Ovary (tissue), 9 donors: ENCODE measurements around the gene NPY4R. TPM values are rescaled to one million over a fixed set of nuclear protein-coding genes. Genes with fewer than 3 reads are reported as not detected.
"Not testable (repeated sequence)": the region's sequence is repeated elsewhere in the genome, so short reads cannot be mapped to it uniquely, and the experiment has no call there.

Source experiments
- DNase-seq, 5 donors: peaks; one replicate each; pipeline ENCODE4 v3.0.0-alpha.2; 2019 to 2020
- H3K27ac ChIP-seq, 2 donors: fragments of 200-600 bp; one replicate each; pipeline versions ENCODE4 v1.5.1 to v1.8.0; 2019 to 2022
- H3K27me3 ChIP-seq: fragments of 200-600 bp; one replicate; pipeline ENCODE4 v1.8.0; 2022
- H3K36me3 ChIP-seq: fragments of 200-600 bp; sonication (generic); one replicate; pipeline ENCODE4 v1.5.1; 2019
- H3K4me1 ChIP-seq: one replicate; pipeline ENCODE4 v1.8.1; 2013; ENCODE audit warnings: mild to moderate bottlenecking, moderate library complexity; ENCODE audit not compliant: insufficient read depth
- H3K4me3 ChIP-seq: fragments of 200-600 bp; sonication (generic); one replicate; pipeline ENCODE4 v1.5.1; 2017
- H3K9me3 ChIP-seq, 2 donors: fragments of 200-600 bp in 1 of 2; sonication (generic) in 1 of 2; one replicate each; pipeline versions ENCODE4 v1.5.1 to v1.8.1; 2013 to 2019; ENCODE audit warnings: mild to moderate bottlenecking in 1 of 2, moderate library complexity in 1 of 2
- WGBS, 3 donors: extraction: QIAGEN DNeasy Blood & Tissue Kit in 1 of 3; methylation state at CpG; one replicate each; pipeline versions ENCODE4 v1.1.5 to v1.1.7; 2013 to 2017; 5-methylcytosine and 5-hydroxymethylcytosine counted together
- intact Hi-C, 4 donors: fragments of 100-400 bp; cut with DNase I; formaldehyde crosslinking; loops; one replicate each; pipeline versions ENCODE4 v1.11.0 to v1.15.1; 2022 to 2023
- polyA plus RNA-seq, 2 donors: library from polyadenylated mRNA; stranded (reverse); fragments of 200-250 nt in 1 of 2; fragments of 350-450 nt in 1 of 2; fragmentation: Illumina TruSeq in 1 of 2; extraction: RNeasy Lipid Tissue Mini Kit (QIAGEN cat#74804) in 1 of 2; gene quantifications; one replicate each; pipeline ENCODE4 v1.2.3, GENCODE V29; 2013 to 2014
- total RNA-seq, 7 donors: library from RNA; depleted of rRNA in 2 of 7; stranded (reverse); fragments of >200 nt in 2 of 7; fragmentation: NEBNext Ultra II Directional in 3 of 7; extraction: Animal tissue kit (Norgen Biotek cat#: 25700) in 3 of 7; gene quantifications; one replicate each; pipeline versions ENCODE4 v1.1.0 to v1.2.4, GENCODE V29; 2016 to 2023
- donor health status: DM: no; HTN: no; CAD: no; lungs with moderate emphysema.
- donor health status: DM: no; HTN: no; CAD: no.
- donor health status: Bipolar disorder and iron deficiency.
- donor health status: DM: yes; HTN: yes; CAD: no.
- donor health status: DM: no; HTN: no; CAD: no.
- donor health status: DM: yes; HTN: yes; CAD: no.

The NPY4R gene
- total and polyA plus RNA-seq, 9 donors, result 0.20 TPM; not detected in 8

DNA sequence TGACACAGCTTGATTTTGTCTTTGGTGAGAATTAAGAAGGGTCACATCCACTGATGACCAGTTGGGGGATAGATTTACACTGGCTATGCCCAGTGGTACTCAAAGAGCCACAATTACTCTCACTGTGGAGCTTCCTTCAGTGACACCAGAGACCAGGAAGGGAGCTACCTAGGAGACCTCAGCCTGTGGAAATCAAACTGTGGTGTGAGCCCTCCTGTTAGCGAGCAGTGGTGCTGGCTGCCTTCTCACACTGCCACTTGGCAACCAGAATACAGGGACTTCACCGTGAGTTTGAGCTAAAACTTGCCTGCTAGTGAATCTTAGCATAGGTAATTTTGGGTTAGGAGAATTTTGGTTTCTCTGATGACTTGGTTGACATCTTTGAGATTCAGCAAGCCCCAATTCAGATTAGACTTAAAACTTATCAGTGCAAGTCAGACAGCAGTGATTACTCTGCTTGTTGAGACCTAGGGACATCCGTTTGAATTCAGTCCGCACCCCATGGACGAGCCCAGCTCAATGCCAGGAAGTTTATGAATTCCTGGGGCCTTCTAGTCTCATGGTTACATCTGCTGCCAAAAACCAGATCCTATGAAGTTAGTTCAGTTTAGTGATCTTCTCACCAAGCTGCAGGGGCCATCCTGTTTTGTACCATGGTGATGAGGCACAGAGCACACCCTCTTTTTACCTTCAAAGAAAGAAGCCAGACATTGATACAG lies 33.4 kb upstream of the NPY4R start:
- H3K27me3 ChIP-seq, intact Hi-C loops, DNase-seq, H3K36me3 ChIP-seq, H3K4me3 ChIP-seq, H3K4me1 ChIP-seq, H3K27ac ChIP-seq, H3K9me3 ChIP-seq: not testable (repeated sequence)
- WGBS, 3 donors, result 55 to 80% methylated on average over 2 of the region's 5 CpGs; no CpG with 5 or more reads in 1 of the 3 donors

DNA sequence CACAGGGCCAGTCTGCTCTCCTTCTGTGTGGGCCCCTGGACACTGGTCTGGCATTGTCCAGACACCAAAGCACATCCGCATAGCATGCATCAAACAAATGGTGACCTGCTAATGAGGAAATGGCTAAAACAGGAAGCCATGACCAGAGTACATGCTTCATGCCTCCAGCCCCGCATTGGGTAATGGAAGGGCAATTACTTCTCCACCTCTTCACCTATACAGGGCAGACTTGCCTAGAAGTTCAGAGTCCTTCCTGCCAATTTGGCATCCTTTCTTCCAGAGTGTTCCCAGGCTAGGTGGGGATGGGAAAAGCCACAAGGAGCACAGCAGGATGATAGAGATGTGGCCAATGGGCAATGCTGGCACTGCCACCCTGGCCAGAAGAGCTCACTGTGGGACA lies 32.1 kb upstream of the NPY4R start:
- DNase-seq, H3K36me3 ChIP-seq, H3K9me3 ChIP-seq, H3K4me1 ChIP-seq, H3K27ac ChIP-seq, H3K27me3 ChIP-seq, intact Hi-C loops, H3K4me3 ChIP-seq: not testable (repeated sequence)
- WGBS, 3 donors, result no CpG with 5 or more reads among the region's 2 CpGs

DNA sequence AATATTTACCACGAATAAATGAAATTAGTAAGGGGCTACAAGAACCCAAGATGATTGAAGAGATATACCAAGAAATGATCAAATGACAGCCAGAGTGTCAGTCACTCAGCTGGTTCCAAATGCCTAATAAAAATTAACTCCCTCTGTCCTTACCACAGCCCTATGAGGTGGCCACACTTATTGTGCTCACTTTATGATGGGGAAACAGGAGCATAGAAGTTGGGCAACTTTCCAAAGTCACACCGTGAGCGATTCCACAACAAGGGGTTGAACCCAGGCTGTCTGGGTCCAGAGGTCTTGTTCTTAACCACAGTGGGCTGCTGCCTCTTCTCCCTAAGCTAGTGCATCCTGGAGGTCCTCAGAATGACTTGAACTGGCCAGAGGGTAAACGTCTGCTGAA lies 31.6 kb upstream of the NPY4R start:
- H3K36me3 ChIP-seq, H3K4me1 ChIP-seq, H3K4me3 ChIP-seq, DNase-seq, H3K9me3 ChIP-seq, H3K27ac ChIP-seq, intact Hi-C loops, H3K27me3 ChIP-seq: not testable (repeated sequence)
- WGBS, 3 donors, result no CpG with 5 or more reads among the region's 4 CpGs

DNA sequence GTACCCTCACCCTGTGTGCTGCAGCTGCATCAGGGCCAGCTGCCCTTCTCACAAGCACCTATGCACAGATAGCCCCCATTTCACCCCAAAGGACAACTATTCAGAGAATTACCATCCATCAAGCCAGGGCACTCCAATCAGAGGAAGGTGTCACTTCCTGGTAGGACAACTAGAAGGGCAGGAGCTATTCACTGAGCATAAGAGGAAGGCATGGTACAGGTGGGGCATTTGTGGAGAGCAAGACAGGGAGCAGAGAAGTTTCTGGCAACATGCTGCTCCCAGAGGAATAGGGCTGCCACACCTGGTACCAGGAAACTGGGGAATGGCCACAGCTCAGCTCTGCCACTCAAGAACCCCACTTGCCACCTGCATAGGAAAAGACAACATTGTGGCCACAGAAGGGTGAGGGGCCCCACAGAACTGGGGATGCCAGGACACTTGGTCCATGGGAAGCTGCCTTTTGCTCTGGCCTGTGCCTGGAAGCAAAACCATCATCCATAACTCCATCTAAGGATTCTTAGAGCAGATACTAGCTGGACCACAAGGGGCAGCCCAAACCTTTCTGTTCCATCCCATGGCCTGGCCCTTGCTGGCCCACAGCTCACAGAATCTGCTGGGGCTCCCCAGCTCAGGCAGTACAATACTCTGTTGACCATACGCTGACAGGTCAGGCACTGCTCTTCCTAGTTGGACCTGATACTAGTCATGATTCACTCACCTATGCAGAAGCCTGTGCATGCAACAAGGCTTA lies 25.8 kb upstream of the NPY4R start:
- intact Hi-C loops, result not testable (repeated sequence)

DNA sequence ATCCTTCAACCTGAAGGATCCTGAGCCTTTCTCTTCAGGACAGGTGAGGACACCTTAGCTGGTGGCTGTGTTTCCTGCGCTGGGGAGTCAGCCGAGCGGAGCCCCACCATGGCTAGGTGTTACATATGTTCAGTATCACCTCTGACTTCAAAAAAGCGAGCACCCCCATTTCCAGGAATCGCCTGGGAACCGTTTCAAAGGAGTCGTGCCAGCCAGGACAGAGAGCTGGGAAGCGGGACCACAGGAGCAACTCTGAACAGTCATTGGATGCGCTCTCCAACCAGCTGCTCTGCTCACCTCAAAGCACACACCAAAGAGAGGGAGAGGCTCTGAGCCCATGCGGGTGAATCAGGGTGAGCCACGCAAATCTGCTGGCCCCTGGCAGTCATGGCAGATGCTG lies 24.5 kb upstream of the NPY4R start:
- H3K4me3 ChIP-seq, H3K27me3 ChIP-seq, H3K9me3 ChIP-seq, H3K4me1 ChIP-seq, H3K36me3 ChIP-seq, intact Hi-C loops, H3K27ac ChIP-seq: not testable (repeated sequence)
- peak in 1 of 5 donors; percentile 6 for DNase-seq
- 81 to 87% methylated on average over 7 to 9 of the region's 11 CpGs; no CpG with 5 or more reads in 1 of the 3 donors for WGBS, 3 donors

More for the DNA sequence above, 25.8 kb upstream of the NPY4R start:
- not testable (repeated sequence) for H3K4me1 ChIP-seq, H3K27ac ChIP-seq, H3K36me3 ChIP-seq, H3K27me3 ChIP-seq, H3K4me3 ChIP-seq, DNase-seq, H3K9me3 ChIP-seq
- WGBS, 3 donors, result 100% methylated on average over 1 of the region's 1 CpG; no CpG with 5 or more reads in 2 of the 3 donors

DNA sequence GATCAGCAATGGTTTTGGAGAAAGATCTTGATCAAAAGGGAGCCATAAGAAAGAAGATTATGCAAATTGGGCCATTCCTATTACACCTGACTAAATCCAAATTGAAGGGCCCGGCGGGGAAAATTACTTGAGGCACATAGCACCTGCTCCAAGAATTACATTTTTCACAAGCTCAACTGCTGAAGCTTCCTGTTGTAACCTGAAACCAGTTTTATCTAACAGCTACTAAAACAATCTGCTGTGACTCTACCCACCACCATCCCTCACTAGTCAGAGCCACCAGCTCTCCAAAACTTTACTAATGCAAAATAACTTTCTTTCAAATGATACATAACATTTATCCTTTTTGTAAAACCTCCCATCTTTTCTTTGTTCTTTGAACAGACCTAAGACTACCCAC lies 20.7 kb upstream of the NPY4R start:
- H3K4me1 ChIP-seq, H3K27ac ChIP-seq, H3K27me3 ChIP-seq, H3K9me3 ChIP-seq, H3K36me3 ChIP-seq, intact Hi-C loops, H3K4me3 ChIP-seq, DNase-seq: not testable (repeated sequence)
- no CpG with 5 or more reads among the region's 2 CpGs for WGBS, 3 donors

DNA sequence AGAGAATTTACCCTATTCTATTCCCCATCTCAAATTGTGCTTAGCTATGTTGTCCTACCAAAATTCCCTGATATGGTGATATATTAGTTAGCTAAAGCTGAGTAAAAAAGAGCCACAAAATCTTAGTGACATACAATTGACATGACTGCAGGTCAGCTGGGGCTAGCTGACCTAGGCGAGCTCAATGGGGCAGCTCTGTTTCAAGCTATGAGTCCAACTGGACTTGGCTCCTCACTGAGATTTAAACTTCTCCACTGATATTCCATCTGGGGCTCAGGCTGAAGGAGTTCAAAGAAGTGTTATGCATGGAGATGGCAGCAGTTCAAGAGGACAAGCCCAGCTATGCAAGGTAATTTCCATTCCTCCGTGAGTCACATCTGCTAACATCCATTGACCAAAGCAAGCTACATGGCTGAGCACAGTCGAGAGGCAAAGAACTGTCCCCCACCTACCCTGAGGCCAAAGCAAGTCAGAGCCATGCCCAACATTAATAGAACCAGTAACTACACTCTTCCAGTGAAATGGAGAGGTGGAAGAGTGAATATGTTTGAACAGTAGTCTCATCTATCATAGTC lies 9.1 kb upstream of the NPY4R start:
- H3K27ac ChIP-seq, H3K4me1 ChIP-seq, intact Hi-C loops, H3K9me3 ChIP-seq, H3K27me3 ChIP-seq, H3K4me3 ChIP-seq, H3K36me3 ChIP-seq: not testable (repeated sequence)
- WGBS, 3 donors, result 83 to 100% (median 84%) methylated on average over 1 to 3 of the region's 3 CpGs
- DNase-seq, result peak in 1 of 5 donors; percentile 3

DNA sequence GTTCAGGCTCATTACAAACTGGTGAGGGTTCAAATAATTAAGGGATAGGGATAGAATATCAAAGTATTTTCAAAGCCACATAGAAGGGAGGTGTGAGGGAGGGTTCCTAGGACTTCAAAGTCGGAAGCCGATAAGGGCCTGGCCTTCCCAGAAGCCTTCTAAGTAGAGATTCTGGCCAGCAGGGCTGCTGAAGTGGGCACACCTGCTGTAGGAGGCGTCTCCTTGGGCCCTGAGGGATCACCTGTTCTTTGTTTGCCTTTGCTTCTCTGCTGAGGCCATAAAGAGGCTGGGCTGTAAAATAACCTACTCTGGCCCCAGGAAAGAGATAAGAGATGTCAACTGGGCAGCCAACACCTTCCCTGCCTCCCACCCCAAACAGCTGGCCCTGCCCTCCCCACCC lies 8.0 kb upstream of the NPY4R start:
- H3K27me3 ChIP-seq, H3K4me3 ChIP-seq, H3K9me3 ChIP-seq, H3K4me1 ChIP-seq, H3K27ac ChIP-seq, intact Hi-C loops, H3K36me3 ChIP-seq: not testable (repeated sequence)
- peak in 1 of 5 donors; percentile 3 for DNase-seq
- WGBS, 3 donors, result 72 to 80% (median 72%) methylated on average over 3 of the region's 3 CpGs

DNA sequence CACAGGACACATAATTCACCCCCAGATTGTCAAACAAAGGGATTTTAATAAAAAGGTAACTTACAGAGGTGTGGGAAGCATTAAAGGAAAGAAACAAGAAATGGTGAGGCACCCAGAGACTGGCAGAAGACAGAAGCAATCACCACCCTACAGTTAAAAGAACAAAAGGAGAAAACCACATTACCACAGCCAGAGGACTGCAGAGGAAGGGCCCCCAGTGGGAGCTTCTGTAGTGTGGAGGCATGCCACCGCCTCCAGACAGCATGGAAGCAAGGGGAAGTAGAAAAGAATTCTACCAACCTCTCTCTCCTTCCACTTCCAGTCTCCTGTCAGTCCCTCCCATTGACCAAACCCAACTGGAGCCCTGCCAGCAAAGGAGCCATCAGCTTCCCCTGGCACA lies 4.4 kb upstream of the NPY4R start:
- H3K9me3 ChIP-seq, DNase-seq, H3K36me3 ChIP-seq, H3K4me1 ChIP-seq, H3K27me3 ChIP-seq, H3K27ac ChIP-seq, intact Hi-C loops, H3K4me3 ChIP-seq: not testable (repeated sequence)
- no CpG with 5 or more reads among the region's 1 CpG for WGBS, 3 donors

DNA sequence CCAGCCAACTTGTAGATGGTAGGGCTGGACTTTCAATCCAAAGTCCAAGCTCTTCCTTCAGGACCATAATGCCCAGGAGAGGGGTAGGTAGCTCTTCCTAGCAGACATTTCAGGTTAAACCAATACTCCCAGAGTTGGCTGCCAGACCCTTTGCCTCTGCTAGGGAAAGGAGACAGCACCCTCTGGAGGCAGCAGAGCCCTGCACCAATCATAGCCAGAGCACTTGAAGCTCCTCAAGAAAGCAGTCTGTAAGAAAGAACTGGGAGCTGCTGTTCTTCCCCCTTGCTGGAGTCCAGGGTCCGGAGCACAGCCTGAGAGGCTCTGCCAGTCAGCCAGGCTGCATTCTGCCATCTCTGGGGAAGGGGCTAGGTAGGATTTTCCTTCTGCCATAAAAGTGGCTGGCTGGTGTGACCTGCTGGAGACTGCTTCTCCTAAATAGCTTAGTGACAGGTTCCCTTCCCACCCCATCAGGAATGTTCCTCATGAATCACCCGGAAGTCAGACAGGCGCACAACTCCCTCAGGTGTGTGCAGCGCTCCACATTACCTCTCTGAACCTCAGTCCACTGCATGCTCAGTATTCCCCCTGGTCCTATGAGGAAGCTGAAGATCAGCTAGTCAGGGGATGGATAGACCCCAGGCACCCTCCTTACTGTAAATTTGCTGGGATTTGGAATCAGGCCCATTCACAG lies 2.5 kb upstream of the NPY4R start:
- WGBS, 3 donors, result 20% methylated on average over 1 of the region's 4 CpGs; no CpG with 5 or more reads in 1 of the 3 donors
- H3K36me3 ChIP-seq, H3K27ac ChIP-seq, H3K27me3 ChIP-seq, H3K4me3 ChIP-seq, H3K9me3 ChIP-seq, H3K4me1 ChIP-seq, intact Hi-C loops: not testable (repeated sequence)
- DNase-seq, result peak in 1 of 5 donors; percentile 33

DNA sequence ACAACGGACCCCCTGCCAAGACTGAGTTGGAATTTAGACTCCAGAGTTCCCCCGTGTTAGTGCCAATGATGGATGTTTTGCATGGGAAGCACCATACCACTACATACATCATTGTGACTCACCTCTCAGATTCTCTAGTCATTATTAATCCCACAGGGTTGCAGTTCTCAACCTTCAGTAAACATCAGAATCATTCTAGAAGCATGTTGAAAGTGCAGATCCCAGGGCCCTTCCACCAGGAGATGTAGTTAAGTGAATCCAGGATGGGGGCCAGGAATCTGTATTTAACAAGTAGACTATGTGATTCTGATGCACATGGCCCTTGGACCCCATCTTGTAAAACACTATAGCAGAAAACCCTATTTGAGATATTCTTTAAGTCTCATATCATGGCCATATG lies 2.1 kb downstream of the NPY4R start:
- H3K4me3 ChIP-seq, H3K36me3 ChIP-seq, DNase-seq, H3K4me1 ChIP-seq, intact Hi-C loops, H3K9me3 ChIP-seq, H3K27me3 ChIP-seq, H3K27ac ChIP-seq: not testable (repeated sequence)
- WGBS, 3 donors, result no CpG with 5 or more reads among the region's 2 CpGs
